Measurements from ENCODE around the gene PRR36. TPM values are rescaled to one million over a fixed set of nuclear protein-coding genes. Genes with fewer than 3 reads are reported as not detected.

PRR36 gene
- total RNA-seq, 4 donors from 2014 or later, result not detected

- TF ChIP-seq POLR2A (IDR thresholded peaks at IDR 0.05) (no peak), CTCF (IDR thresholded peaks at IDR 0.05) (no peak)
- H3K9me3 ChIP-seq, result peaks cover 0 to 3% (median 0%) of the 10 kb centered on the region in 4 donors
Measured at GRCh38 chr19:7818806-7819205, 55.4 kb downstream of the PRR36 start.

More at GRCh38 chr19:7818806-7819205, 55.4 kb downstream of the PRR36 start:
- Histone ChIP-seq H3K27me3 (no peaks in the 10 kb centered on the region), H3K27ac (no peak overlapping the region), H3K4me3 (no peak overlapping the region), H3K4me1 (no peaks in the 10 kb centered on the region), H3K36me3 (no peaks in the 10 kb centered on the region)
- DNase-seq, result no peak

Other genes with a start within 250 kb of the PRR36 start
- 10 to 100 TPM; 26.6 to 61.9 (median 33.7) TPM for gene XAB2, start 244.8 kb downstream of the PRR36 start, total RNA-seq
- 100 to 1,000 TPM in 1 of 4 donors, 10 to 100 TPM in 3; 12.6 to 102 (median 14.5) TPM for gene PET100, start 244.6 kb downstream of the PRR36 start, total RNA-seq
- 10 to 100 TPM in 1 of 4 donors, 1 to 10 TPM in 2, not detected in 1; 2.3 to 13.4 (median 7.8) TPM for gene PCP2, start 240.7 kb downstream of the PRR36 start, total RNA-seq
- gene STXBP2, start 237.3 kb downstream of the PRR36 start, total RNA-seq, result 100 to 1,000 TPM; 117 to 245 (median 199) TPM
- not detected for gene RETN, start 205.3 kb downstream of the PRR36 start, total RNA-seq
- gene MCEMP1, start 197.3 kb downstream of the PRR36 start, total RNA-seq, result not detected
- gene TRAPPC5, start 193.6 kb downstream of the PRR36 start, total RNA-seq, result 10 to 100 TPM; 18.2 to 55.8 (median 54.0) TPM
- 10 to 100 TPM in 1 of 4 donors, 1 to 10 TPM in 1, not detected in 2; 2.0 to 10.7 TPM for gene FCER2, start 172.3 kb downstream of the PRR36 start, total RNA-seq
- 1 to 10 TPM in 1 of 4 donors, not detected in 3; 1.1 TPM for gene CLEC4G, start 142.3 kb downstream of the PRR36 start, total RNA-seq
- 10 to 100 TPM in 1 of 4 donors, 1 to 10 TPM in 3; 1.6 to 31.4 (median 5.2) TPM for gene CD209, start 126.9 kb downstream of the PRR36 start, total RNA-seq
- not detected for gene CLEC4M, start 111.1 kb downstream of the PRR36 start, total RNA-seq
- gene EVI5L, start 44.2 kb downstream of the PRR36 start, total RNA-seq, result 10 to 100 TPM in 3 of 4 donors, 1 to 10 TPM in 1; 7.7 to 22.3 (median 14.9) TPM
- gene LRRC8E, start 14.1 kb upstream of the PRR36 start, total RNA-seq, result under 1 TPM in 3 of 4 donors, not detected in 1; 0.57 to 0.88 (median 0.80) TPM
- gene MAP2K7, start 29.5 kb upstream of the PRR36 start, total RNA-seq, result 10 to 100 TPM; 16.6 to 39.3 (median 35.0) TPM
- not detected for gene TGFBR3L, start 40.4 kb upstream of the PRR36 start, total RNA-seq
- 10 to 100 TPM in 2 of 4 donors, 1 to 10 TPM in 2; 7.4 to 12.9 (median 9.4) TPM for gene SNAPC2, start 45.9 kb upstream of the PRR36 start, total RNA-seq
- 1 to 10 TPM in 3 of 4 donors, not detected in 1; 1.6 to 2.5 (median 2.4) TPM for gene CTXN1, start 51.7 kb upstream of the PRR36 start, total RNA-seq
- gene TIMM44, start 69.3 kb upstream of the PRR36 start, total RNA-seq, result 100 to 1,000 TPM in 1 of 4 donors, 10 to 100 TPM in 3; 55.5 to 211 (median 80.7) TPM
- 10 to 100 TPM; 21.0 to 41.7 (median 25.9) TPM for gene ELAVL1, start 131.3 kb upstream of the PRR36 start, total RNA-seq
- 100 to 1,000 TPM in 2 of 4 donors, 10 to 100 TPM in 1, 1 to 10 TPM in 1; 5.8 to 286 (median 121) TPM for gene CCL25, start 178.4 kb upstream of the PRR36 start, total RNA-seq

Data from Peyer's patch (tissue), 4 donors.